HG03135 (cell line): ENCODE results near the gene RPL28.
"Not testable (repeated sequence)": the region's sequence is repeated elsewhere in the genome, so short reads cannot be mapped to it uniquely, and the experiment has no call there.

Source experiments
- ATAC-seq: cut with Tn5 transposase; IDR thresholded peaks from one replicate; pipeline ENCODE4 v1.9.1; 2021; ENCODE audit warnings: mild to moderate bottlenecking, moderate library complexity; ENCODE audit not compliant: unreplicated experiment

Gene RPL28

DNA sequence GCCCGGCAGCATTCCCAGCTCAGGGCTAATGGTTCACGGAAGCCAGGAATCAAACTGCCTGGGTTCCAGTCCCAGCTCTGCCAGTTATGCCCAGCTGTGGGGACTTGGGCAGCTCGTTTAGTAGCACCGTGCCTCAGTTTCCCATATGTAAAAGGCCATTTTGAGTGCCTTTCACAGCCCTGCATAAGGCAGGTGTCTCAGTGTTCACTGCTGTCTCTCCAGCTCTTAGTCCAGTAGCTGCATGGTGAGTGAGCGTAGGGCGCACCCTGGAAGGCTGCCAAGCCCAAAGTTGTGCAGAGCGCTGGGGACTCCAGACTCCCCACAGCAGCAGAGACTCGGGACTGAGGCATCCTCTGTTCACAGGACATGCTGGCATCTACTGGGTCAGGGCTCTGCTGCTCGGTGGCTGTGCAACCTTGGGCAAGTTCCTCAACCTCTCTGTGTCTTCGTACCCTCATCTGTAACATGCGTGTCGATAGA lies 5.5 kb downstream of the RPL28 start:
- no peak for ATAC-seq

DNA sequence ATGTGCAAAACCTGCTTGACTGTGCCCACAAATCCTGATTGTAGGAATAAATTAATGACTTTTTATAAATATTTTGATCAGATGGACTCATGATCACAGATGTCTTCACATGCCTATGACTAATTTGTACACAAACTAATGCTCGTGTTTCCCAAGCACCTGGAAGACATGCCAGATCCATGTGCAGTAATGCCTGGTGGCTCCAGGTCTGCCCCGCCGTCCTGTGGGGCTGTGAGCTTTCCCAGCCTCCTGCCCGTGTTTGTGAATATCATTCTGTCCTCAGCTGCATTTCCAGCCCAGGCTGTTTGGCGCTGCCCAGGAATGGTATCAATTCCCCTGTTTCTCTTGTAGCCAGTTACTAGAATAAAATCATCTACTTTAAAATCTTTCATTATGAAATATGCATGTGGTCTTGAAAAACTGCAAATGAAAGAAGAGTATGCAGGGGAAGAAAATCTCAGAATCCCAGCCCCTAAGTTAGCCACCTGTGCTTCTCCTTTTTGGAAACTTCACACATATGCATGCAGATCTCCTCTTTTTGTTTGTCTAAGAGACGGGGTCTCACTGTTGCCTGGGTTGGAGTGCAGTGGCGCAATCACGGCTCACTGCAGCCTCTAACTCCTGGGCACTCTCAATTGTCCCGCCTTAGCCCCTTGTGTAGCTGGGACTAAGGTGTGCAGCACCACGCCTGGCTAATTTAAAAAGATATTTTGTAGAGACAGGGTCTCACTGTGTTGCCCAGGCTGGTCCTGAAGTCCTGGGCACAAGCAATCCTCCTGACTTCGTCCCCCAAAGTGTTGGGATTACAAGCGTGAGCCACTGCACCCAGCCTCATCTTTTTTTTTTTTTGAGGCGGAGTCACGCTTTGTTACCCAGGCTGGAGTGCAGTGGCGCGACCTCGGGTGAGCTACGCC lies 6.2 kb downstream of the RPL28 start:
- no peak for ATAC-seq

GRCh38 chr19:55392820-55393761 lies 7.4 kb downstream of the RPL28 start:
- ATAC-seq, result no peak

- no peak for ATAC-seq
These were observed 12.6 kb downstream of the RPL28 start for GRCh38 chr19:55398200-55398925.

GRCh38 chr19:55400281-55401087 lies 14.8 kb downstream of the RPL28 start:
- ATAC-seq, result no peak

DNA sequence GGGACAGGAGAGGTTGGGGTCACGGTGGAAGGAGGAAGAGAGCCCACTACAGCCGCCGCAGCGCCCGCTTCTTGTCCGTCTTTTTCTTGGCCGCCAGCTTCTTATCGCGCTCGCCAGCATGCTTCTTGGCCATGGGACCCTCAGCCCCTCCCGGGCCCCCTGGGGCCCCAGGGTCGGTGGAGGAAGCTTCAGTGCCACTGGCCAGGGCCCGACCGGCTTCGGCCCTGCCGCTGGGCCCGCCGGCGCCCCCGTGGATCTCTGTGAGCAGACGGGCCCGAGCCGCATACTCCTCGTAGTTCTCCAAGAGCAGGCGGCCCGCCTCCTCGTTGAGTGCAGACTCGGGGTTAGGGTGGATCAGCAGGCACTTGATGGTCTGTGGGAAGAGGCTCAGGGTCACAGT lies 15.7 kb downstream of the RPL28 start:
- not testable (repeated sequence) for ATAC-seq

GRCh38 chr19:55402509-55402908 lies 16.8 kb downstream of the RPL28 start:
- no peak for ATAC-seq

GRCh38 chr19:55405638-55406037 lies 19.9 kb downstream of the RPL28 start:
- no peak for ATAC-seq

DNA sequence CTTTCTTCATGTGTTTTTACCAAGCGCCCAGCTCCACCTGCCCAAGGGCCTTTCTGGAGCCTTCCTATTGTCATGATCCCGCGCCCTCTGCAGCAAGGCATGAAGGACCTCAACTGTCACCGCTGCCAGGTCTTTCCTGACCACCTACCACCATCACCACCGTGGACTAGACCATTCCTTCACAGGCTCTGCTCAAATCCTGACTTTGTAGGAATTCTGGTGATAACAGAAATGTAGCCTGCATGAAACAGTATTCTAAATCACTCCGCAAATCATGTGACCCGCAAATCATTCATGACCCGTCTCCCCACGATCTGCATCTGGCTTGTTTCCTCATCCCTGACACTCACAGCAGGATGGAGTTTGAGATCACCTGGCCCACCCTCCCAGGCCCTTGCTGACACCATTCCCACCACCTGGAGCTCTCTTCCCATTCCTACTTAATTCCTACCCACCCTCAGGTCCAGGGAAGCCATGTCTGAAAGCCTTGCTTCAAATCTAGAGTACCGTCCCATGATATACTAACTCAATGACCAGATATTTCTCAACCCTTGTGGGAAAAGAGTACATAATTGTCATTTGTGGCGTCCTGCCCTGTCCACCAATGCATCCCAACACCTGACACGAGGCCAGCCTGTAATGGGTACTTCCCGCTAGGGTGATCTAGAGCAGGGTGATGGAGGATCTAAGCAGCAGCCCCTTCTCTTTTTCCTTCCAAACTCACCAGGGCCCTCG lies 20.5 kb downstream of the RPL28 start:
- no peak for ATAC-seq

GRCh38 chr19:55406826-55407549 lies 21.3 kb downstream of the RPL28 start:
- peak; percentile 11 for ATAC-seq

DNA sequence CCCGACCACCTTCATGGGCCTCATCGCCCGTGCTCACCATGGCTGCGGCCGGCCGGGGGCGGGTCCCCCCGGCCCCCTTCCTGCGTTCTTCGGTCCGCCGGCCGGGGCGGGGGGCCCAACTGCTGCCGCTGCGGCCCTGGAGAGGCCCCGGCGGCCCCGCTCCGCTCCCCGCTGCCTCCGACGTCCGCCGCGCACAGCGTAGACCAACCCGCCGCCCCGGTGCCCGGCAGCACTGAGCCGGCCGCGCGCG lies 21.7 kb downstream of the RPL28 start, which contains the start of gene UBE2S:
Gene UBE2S, minus strand, starts transcription at position 239 of the 250 bp plus-strand sequence. Its CDS starts 199 bp downstream, at position 40.
- peak; percentile 65 for ATAC-seq

DNA sequence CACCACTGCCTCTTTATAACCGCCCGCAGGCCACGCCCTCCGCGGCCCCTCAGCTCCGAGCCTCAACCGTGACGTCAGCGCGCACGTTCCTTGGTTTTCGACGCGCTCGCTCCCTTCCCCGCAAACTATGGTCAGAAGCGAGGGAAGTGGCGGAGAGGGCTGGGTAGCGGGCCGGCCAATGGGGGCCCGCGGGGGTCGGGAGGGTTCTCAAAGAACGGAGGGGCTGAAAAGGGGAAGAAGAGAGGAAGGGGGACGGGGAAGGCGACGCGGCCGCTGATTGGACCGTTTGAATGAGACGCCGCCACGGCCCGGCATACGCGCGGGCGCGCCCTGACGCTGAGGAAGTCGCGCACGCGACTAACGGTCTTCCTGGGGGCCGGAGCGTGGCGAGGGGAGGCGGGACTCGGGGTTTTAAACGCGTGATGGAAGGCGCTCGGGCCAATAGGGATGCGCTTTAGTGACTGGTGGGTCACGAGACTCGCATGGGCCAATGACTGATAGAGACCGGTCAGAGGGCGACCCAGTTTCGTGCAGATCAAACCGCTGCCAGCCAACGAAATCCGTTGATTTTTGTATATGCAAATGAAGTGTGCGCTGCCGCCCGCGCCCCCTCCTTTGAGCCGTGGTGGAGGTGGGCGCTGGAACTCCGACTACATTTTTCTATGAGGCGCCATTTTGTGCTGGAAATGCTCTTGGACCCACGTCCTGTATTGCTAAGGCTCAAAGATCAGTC lies 22.2 kb downstream of the RPL28 start:
- peak; percentile 83 for ATAC-seq

GRCh38 chr19:55408533-55408872 lies 22.8 kb downstream of the RPL28 start:
- ATAC-seq, result no peak

DNA sequence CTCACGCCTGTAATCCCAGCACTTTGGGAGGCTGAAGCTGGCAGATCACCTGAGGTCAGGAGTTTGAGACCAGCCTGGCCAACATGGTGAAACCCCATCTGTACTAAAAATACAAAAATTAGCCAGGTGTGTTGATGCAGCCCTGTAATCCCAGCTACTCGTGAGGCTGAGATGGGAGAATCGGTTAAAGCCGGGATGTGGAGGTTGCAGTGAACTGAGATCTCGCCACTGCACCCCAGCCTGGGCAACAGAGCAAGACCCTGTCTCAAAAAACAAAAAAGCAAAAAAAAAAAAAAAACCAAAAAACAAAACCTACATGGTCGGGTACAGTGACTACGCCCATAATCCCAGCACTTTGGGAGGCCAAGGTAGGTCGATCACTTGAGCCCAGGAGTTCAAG lies 23.4 kb downstream of the RPL28 start:
- ATAC-seq, result not testable (repeated sequence)

DNA sequence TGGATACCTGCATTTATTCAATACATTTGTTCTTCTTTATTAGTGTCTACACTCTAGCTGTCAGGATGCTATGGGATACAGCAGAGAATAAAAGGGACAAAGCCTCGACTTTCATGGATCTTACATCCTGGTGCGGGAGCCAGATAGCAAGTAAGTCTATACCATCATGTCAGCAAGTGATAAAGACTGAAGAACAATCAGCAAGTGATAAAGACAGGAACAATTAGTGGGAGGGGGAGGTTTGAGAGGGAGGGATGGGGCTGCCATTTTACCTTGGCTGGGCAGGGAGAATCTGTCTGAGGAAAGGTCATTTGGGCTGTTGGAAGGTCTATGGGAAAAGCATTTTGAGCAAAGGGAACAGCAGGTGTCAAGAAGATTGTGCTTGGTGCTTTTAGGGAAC lies 24.4 kb downstream of the RPL28 start:
- no peak for ATAC-seq

GRCh38 chr19:55418185-55418584 lies 32.5 kb downstream of the RPL28 start:
- ATAC-seq, result no peak

GRCh38 chr19:55419103-55419502 lies 33.4 kb downstream of the RPL28 start:
- no peak for ATAC-seq

DNA sequence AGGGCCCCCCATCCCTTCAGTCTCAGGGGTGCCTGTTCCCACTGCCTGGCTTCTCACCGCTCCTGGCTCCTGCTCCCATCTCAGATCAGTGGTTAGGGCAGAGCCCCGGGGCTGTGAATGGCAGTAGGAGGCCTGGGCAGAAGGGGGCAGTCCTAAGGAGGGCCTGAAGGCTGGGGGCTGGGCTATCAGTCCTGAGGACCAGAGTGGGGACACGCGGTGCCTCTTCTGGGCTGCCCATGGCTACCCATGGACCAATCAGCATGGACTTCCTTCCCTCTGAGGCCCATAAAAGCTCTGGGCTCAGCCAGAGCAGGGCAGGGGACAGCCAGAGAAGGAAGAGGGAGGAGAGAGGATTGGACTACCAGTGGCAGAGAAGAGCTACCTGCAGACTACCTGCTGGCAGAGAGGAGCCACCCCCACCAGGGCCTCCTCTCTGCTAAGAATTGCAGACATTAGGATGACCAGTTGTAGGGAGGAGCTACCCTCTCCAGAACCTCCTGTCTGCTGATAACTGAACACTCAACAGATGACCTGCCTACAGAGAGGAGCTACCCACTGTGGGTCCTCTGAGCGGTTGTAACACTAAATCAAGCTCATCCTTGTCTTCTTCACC lies 34.0 kb downstream of the RPL28 start:
- ATAC-seq, result no peak
